GM12874 (cell line): ENCODE measurements around the gene HIF1A.

Experiments used
- CTCF ChIP-seq: IDR thresholded peaks from 2 replicates; pipeline ENCODE4 v1.5.1; 2011; ENCODE audit warnings: low read depth, mild to moderate bottlenecking, control low read depth, low read length, moderate library complexity; ENCODE audit not compliant: insufficient read depth

HIF1A gene

GRCh38 chr14:61663312-61663979 lies 31.9 kb upstream of the HIF1A start:
- no peak for TF ChIP-seq CTCF

- TF ChIP-seq CTCF: no peak
Observed at GRCh38 chr14:61668282-61668681, 27.0 kb upstream of the HIF1A start.

GRCh38 chr14:61670576-61670975 lies 24.7 kb upstream of the HIF1A start:
- TF ChIP-seq CTCF: no peak

- no peak for TF ChIP-seq CTCF
Observed at GRCh38 chr14:61671082-61671481, 24.2 kb upstream of the HIF1A start.

DNA sequence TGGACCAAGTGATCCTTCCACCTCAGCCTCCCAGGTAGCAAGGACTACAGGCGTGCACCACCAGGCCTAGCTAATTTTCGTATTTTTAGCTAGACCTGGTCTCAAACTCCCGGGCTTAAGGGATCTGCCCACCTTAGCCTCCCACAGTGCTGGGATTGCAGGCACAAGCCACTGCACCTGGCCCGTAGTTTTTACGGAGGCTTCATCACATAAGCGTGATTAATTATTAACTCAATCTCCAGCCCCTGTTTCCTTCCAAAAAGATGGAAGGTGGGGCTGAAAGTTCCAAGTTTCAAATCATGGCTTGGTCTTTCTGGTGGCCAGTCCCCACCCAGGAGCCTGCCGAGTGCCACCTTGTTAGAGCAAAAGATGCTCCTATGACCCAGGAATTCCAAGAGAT lies 22.5 kb upstream of the HIF1A start:
- no peak for TF ChIP-seq CTCF

DNA sequence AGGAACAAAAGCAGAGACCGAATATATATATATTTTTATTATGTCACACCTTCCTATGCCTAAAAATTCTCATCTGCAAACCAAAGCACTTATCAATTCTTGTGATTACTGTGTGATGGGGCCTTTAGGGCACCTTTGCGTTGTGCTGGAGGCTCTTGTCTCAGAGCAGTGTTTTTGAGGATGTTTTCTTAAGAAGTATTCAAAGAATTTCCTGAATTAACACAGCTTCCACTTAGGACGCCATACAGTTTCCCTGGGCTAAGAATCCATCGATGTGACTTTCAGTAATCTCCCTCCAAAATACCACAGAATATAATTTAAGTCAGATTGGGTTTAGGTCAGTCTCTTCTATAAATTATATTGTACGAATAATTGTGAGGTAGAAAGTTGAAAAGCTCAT lies 22.0 kb upstream of the HIF1A start:
- TF ChIP-seq CTCF: no peak

DNA sequence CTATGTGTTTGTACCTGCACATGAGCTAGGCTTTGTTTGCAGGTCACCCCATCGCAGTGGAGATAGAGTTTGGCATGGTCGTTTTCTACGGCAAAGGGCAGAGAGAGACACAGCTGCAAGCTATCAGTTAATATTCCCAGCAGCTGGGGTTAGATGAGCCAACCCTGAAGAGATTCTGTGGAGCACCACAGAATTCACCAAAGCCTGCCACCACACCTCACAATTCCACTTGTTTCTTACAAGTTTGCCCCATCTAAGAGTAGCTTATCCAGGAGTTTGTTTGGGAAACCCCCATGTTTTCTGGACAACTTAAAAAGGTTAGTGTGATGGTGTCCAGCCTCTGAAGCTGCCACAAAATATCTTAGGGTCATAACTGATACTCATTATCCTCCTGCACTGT lies 20.0 kb upstream of the HIF1A start:
- TF ChIP-seq CTCF: no peak
